ENCODE measurements around the gene CRYZL1. TPM values are rescaled to one million over a fixed set of nuclear protein-coding genes. Genes with fewer than 3 reads are reported as not detected.
"Not testable (repeated sequence)": the region's sequence is repeated elsewhere in the genome, so short reads cannot be mapped to it uniquely, and the experiment has no call there.

CRYZL1 gene
- total RNA-seq, 1 experiment from 2014 or later = 24.8 TPM

DNA sequence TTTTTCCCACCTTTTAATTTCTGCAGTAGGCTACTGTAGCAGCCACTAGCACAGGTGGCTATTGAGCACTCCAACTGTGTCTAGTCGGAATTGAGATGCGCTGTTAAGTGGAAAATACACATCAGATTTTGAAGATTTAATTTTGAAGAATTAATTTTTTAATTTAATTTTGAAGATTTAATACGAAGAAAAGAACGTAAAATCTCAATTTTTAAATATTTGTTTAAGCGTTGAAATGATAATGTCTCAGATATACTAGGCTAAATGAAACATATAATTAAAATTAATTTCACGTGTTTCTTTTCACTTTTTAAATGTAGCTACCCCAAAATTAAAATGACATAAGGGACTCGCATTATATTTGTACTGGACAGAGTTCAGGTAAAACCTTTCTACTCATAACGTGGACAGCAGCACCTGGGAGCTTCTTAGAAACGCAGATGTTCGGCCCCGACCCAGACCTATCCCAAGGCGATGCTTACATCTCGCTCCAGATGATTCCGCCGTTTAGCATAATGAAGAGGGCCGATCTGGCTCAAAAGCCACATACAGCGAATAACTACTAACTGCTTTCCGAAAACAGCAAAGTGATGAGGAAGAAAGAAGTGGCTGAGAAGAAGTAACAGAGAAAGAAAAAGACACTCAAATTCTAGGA is 717 bp downstream of the CRYZL1 start:
- Histone ChIP-seq H3K27me3 (ENCODE audit: control insufficient read depth, insufficient read depth, low read length) (no peaks in the 10 kb centered on the region), H3K36me3 (ENCODE audit: control insufficient read depth, insufficient read depth, low read length) (no peaks in the 10 kb centered on the region; the same call in none of the 2 replicates), H3K27ac (ENCODE audit: low read length) (peak overlapping the region; percentile 97), H3K9me3 (ENCODE audit: control insufficient read depth, insufficient read depth, low read depth, low read length) (no peaks in the 10 kb centered on the region), H3K4me1 (ENCODE audit: control insufficient read depth, insufficient read depth, low read length) (peaks cover 18% of the 10 kb centered on the region), H3K4me3 (ENCODE audit: low read depth in 2 of 2, low read length in 2 of 2) (peak overlapping the region; percentile 75 to 81)
- TSS peak; percentile 90 for BruUV-seq (replicated peaks)
- DNase-seq (ENCODE audit: low read depth, low spot score) (no peak), ATAC-seq (no peak)
- CTCF ChIA-PET = no interaction called here
- in situ Hi-C loops (cut with HindIII; ENCODE audit: low pct_unique_long_range_greater_than_20kb, low sequenced_read_pairs) = no loop called here
- POLR2A ChIA-PET = no interaction called here
- intact Hi-C loops (cut with micrococcal nuclease; ENCODE audit: unreplicated experiment) = no loop called here
- TF ChIP-seq TCF7L2 (IDR thresholded peaks at IDR 0.05; ENCODE audit: low read depth, low read length) (no peak), SIN3A (IDR thresholded peaks at IDR 0.05; ENCODE audit: borderline replicate concordance, insufficient read depth, low read depth, low read length) (no peak), POLR2AphosphoS5 (IDR thresholded peaks at IDR 0.05; ENCODE audit: low read depth, low read length) (no peak; the same call in 1 of the 2 replicates), CTCF (IDR thresholded peaks at IDR 0.05) (no peak)
- TF ChIP-seq, protein P1, sequence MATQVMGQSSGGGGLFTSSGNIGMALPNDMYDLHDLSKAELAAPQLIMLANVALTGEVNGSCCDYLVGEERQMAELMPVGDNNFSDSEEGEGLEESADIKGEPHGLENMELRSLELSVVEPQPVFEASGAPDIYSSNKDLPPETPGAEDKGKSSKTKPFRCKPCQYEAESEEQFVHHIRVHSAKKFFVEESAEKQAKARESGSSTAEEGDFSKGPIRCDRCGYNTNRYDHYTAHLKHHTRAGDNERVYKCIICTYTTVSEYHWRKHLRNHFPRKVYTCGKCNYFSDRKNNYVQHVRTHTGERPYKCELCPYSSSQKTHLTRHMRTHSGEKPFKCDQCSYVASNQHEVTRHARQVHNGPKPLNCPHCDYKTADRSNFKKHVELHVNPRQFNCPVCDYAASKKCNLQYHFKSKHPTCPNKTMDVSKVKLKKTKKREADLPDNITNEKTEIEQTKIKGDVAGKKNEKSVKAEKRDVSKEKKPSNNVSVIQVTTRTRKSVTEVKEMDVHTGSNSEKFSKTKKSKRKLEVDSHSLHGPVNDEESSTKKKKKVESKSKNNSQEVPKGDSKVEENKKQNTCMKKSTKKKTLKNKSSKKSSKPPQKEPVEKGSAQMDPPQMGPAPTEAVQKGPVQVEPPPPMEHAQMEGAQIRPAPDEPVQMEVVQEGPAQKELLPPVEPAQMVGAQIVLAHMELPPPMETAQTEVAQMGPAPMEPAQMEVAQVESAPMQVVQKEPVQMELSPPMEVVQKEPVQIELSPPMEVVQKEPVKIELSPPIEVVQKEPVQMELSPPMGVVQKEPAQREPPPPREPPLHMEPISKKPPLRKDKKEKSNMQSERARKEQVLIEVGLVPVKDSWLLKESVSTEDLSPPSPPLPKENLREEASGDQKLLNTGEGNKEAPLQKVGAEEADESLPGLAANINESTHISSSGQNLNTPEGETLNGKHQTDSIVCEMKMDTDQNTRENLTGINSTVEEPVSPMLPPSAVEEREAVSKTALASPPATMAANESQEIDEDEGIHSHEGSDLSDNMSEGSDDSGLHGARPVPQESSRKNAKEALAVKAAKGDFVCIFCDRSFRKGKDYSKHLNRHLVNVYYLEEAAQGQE (IDR thresholded peaks at IDR 0.05; ENCODE audit: insufficient read depth in 1 of 2, low read depth in 2 of 2, low read length in 1 of 2) = no peak

DNA sequence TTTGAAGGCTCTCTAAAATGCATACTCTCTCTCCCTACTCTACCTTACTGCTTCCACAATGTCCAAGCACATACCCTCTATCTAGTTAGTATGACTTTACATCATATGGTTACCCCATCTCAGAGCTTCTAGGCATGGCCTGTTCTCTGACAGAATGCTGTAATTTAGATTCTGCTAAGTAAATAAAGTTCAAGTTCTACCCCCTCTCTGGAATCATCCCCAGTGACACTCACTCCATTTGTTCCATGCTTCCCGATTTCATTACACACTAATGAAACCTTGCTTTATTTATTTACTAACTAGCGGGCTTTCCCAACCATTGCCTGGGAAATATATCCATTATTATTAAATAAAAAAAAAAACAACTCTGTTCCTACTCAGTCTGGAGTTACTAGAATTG is 7.3 kb downstream of the CRYZL1 start:
- POLR2A ChIA-PET = interaction anchor here (0.7 kb wide), 1 partner anchor 77 kb away, joined by 3 read pairs; no protein-coding TSS in a partner anchor
- CTCF ChIA-PET = no interaction called here
- ATAC-seq (no peak), DNase-seq (ENCODE audit: low read depth, low spot score) (no peak)
- no peak overlapping the region for H3K4me3 ChIP-seq (ENCODE audit: low read depth in 2 of 2, low read length in 2 of 2)
- H3K27me3 ChIP-seq (ENCODE audit: control insufficient read depth, insufficient read depth, low read length) = no peaks in the 10 kb centered on the region
- H3K9me3 ChIP-seq (ENCODE audit: control insufficient read depth, insufficient read depth, low read depth, low read length) = no peaks in the 10 kb centered on the region
- intact Hi-C loops (cut with micrococcal nuclease; ENCODE audit: unreplicated experiment) (no loop called here), in situ Hi-C loops (cut with HindIII; ENCODE audit: low pct_unique_long_range_greater_than_20kb, low sequenced_read_pairs) (no loop called here)
- peaks cover 2% of the 10 kb centered on the region for H3K36me3 ChIP-seq (ENCODE audit: control insufficient read depth, insufficient read depth, low read length)
- H3K27ac ChIP-seq (ENCODE audit: low read length) = no peak overlapping the region
- no peak for TF ChIP-seq SIN3A (IDR thresholded peaks at IDR 0.05; ENCODE audit: borderline replicate concordance, insufficient read depth, low read depth, low read length)
- TF ChIP-seq, protein P1 (IDR thresholded peaks at IDR 0.05; ENCODE audit: insufficient read depth in 1 of 2, low read depth in 2 of 2, low read length in 1 of 2) = no peak
- no peak for TF ChIP-seq POLR2AphosphoS5 (IDR thresholded peaks at IDR 0.05; ENCODE audit: low read depth, low read length)
- no peak for TF ChIP-seq TCF7L2 (IDR thresholded peaks at IDR 0.05; ENCODE audit: low read depth, low read length)
- no peak for TF ChIP-seq CTCF (IDR thresholded peaks at IDR 0.05)
- BruUV-seq (replicated peaks) = no TSS peak
- H3K4me1 ChIP-seq (ENCODE audit: control insufficient read depth, insufficient read depth, low read length) = no peaks in the 10 kb centered on the region

DNA sequence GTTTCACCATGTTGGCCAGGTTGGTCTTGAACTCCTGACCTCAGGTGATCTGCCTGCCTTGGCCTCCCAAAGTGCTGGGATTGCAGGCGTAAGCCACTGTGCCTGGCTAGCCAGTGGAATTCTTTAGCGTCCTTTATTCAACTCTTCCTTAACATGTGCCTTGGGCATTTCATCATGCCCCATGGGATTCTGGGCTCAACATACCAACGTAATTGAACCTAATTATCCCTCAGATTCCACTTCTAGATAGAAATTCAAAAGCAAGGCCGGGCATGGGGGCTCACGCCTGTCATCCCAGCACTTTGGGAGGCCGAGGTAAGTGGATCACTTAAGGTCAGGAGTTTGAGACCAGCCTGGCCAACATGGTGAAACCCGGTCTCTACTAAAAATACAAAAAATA is 15.4 kb downstream of the CRYZL1 start:
- H3K4me1 ChIP-seq (ENCODE audit: control insufficient read depth, insufficient read depth, low read length) = not testable (repeated sequence)

More for the DNA sequence above, 15.4 kb downstream of the CRYZL1 start:
- H3K4me3 ChIP-seq (ENCODE audit: low read depth in 2 of 2, low read length in 2 of 2); H3K27ac ChIP-seq (ENCODE audit: low read length); in situ Hi-C loops (cut with HindIII; ENCODE audit: low pct_unique_long_range_greater_than_20kb, low sequenced_read_pairs); H3K27me3 ChIP-seq (ENCODE audit: control insufficient read depth, insufficient read depth, low read length); intact Hi-C loops (cut with micrococcal nuclease; ENCODE audit: unreplicated experiment); BruUV-seq (replicated peaks); CTCF ChIA-PET; ATAC-seq; DNase-seq (ENCODE audit: low read depth, low spot score); H3K9me3 ChIP-seq (ENCODE audit: control insufficient read depth, insufficient read depth, low read depth, low read length): not testable (repeated sequence)
- POLR2A ChIA-PET = interaction anchor here (0.6 to 0.7 kb wide), 2 partner anchors 33 to 179 kb away, joined by 3 to 7 read pairs; no protein-coding TSS in a partner anchor
- H3K36me3 ChIP-seq (ENCODE audit: control insufficient read depth, insufficient read depth, low read length) = peaks cover 11% of the 10 kb centered on the region; the same call in 1 of the 2 replicates
